ENCODE results near the gene ITGAX.

- TF ChIP-seq YY1 (IDR thresholded peaks at IDR 0.05; ENCODE audit: insufficient read depth, insufficient read length) = no peak
- no peak for TF ChIP-seq ZNF274 (IDR thresholded peaks at IDR 0.05; ENCODE audit: low read depth, low read length)
Observed at GRCh38 chr16:31407406-31407805, 52.4 kb downstream of the ITGAX start.
